ENCODE measurements around the gene CDPF1. TPM values are rescaled to one million over a fixed set of nuclear protein-coding genes. Genes with fewer than 3 reads are reported as not detected.

The CDPF1 gene
- total and polyA plus RNA-seq, 2 experiments from 2014 or later: 10.1 to 14.5 TPM

- no peak for TF ChIP-seq REST (IDR thresholded peaks at IDR 0.05; ENCODE audit: unreplicated experiment)
- TF ChIP-seq ZNF114 (CRISPR knock-in tag; IDR thresholded peaks at IDR 0.05): no peak
- no peak for TF ChIP-seq EZH2phosphoT487 (IDR thresholded peaks at IDR 0.05; ENCODE audit: unreplicated experiment)
- no peak for TF ChIP-seq ETS1 (IDR thresholded peaks at IDR 0.05)
Observed at GRCh38 chr22:46213052-46213451, 37.0 kb downstream of the CDPF1 start (continued).

- peaks cover 11% of the 10 kb centered on the region for H3K27me3 Mint-ChIP-seq (ENCODE audit: insufficient read depth, low read depth, poor library complexity)
- TF ChIP-seq EZH2 (IDR thresholded peaks at IDR 0.05; ENCODE audit: low read depth, unreplicated experiment): no peak
- no peak for TF ChIP-seq POLR2AphosphoS5 (IDR thresholded peaks at IDR 0.05; ENCODE audit: low read depth)
- no peak for TF ChIP-seq STAT1 (IDR thresholded peaks at IDR 0.05; ENCODE audit: unreplicated experiment)
- no peak for TF ChIP-seq NANOG (IDR thresholded peaks at IDR 0.05; ENCODE audit: borderline replicate concordance)
- TF ChIP-seq CREB1 (CRISPR knock-in tag; IDR thresholded peaks at IDR 0.05; ENCODE audit: low read depth): no peak
- no peak for TF ChIP-seq REST (IDR thresholded peaks at IDR 0.05; ENCODE audit: unreplicated experiment)
- no peak for TF ChIP-seq CTCF (conservative IDR thresholded peaks at IDR 0.05; ENCODE audit: low read depth in 2 of 2)
- no peak for TF ChIP-seq JUNB (IDR thresholded peaks at IDR 0.05; ENCODE audit: unreplicated experiment)
Observed at GRCh38 chr22:46212195-46212594, 37.9 kb downstream of the CDPF1 start.

More at GRCh38 chr22:46212195-46212594, 37.9 kb downstream of the CDPF1 start:
- Histone ChIP-seq H3K4me3 (no peak overlapping the region), H3K79me2 (replicated peaks; ENCODE audit: insufficient read depth) (no peaks in the 10 kb centered on the region), H3K4me2 (no peak overlapping the region), H3K27me3 (ENCODE audit: insufficient read depth) (no peaks in the 10 kb centered on the region), H3K4me1 (ENCODE audit: insufficient read depth) (no peaks in the 10 kb centered on the region), H3K9me2 (ENCODE audit: insufficient read depth) (no peaks in the 10 kb centered on the region), H4K20me1 (replicated peaks; ENCODE audit: insufficient read depth) (no peaks in the 10 kb centered on the region), H3K36me3 (ENCODE audit: insufficient read depth) (0 out of 2 replicates have a peak, but pooled peaks cover 5% of the 10 kb centered on the region), H3K27ac (ENCODE audit: low read depth) (no peak overlapping the region), H2AFZ (no peak overlapping the region), H3F3A (replicated peaks; ENCODE audit: low read depth) (no peaks in the 10 kb centered on the region)
- Mint-ChIP-seq H3K36me3 (ENCODE audit: low read depth) (peaks cover 36% of the 10 kb centered on the region), H3K4me1 (no peaks in the 10 kb centered on the region), H3K9me3 (peaks cover 52% of the 10 kb centered on the region), H3K4me3 (no peak overlapping the region), H3K27ac (no peak overlapping the region)
- ATAC-seq (no peak), DNase-seq (ENCODE audit: low spot score) (no peak)

Data from GM23338 (cell line).